HG02588 (cell line): ENCODE data around the gene GEMIN8.
A peak's percentile ranks its signal among the peaks of the same experiment; 100 is the strongest.

Source experiments
- ATAC-seq: cut with Tn5 transposase; IDR thresholded peaks from one replicate; pipeline ENCODE4 v1.9.1; 2021; ENCODE audit warnings: mild to moderate bottlenecking, moderate library complexity; ENCODE audit not compliant: unreplicated experiment

The GEMIN8 gene, protein sequence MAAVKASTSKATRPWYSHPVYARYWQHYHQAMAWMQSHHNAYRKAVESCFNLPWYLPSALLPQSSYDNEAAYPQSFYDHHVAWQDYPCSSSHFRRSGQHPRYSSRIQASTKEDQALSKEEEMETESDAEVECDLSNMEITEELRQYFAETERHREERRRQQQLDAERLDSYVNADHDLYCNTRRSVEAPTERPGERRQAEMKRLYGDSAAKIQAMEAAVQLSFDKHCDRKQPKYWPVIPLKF

DNA sequence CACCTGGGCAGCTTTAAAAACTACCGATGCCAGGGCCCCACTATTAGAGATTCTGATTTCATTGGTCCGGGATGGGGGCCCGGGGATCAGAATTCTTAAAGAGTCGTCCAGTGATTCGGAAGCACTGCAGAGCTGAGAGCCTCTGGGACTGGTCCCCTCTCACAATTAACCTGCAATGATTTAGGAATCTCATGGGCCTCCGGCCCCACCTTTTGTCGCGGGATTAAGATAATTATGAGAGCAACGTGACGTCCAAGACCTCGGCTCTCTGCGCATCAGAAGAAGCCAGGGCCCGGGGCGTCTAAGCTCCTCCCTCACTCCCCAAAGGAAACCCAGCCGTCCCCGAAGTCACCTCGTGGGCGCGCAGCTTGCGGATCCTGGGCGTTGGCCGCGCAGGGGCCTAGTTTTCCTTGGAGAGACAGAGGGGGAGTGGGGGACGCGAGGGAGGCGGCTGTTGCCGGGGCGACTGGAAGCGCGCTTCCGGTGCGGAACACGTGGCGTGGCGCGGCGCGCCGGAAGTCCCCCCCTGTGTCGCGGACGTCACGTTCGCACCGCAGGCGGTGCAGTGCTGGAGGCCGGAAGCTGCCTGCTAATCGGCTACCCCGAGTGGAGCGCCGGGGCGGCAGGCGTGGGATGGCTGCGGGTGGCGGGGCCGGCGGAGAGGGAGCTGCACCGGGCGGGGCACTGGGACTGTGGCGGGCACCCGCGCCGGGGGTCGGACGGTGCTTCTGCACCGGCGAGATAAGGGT is at the start of gene GEMIN8:
Gene GEMIN8, minus strand, starts transcription at position 468 of the 749 bp plus-strand sequence. CDS start 8,414 bp downstream, outside the sequence.
- ATAC-seq: peak; percentile 90

- ATAC-seq: no peak
Observed at GRCh38 chrX:14076639-14077038, 46.9 kb upstream of the GEMIN8 start.

DNA sequence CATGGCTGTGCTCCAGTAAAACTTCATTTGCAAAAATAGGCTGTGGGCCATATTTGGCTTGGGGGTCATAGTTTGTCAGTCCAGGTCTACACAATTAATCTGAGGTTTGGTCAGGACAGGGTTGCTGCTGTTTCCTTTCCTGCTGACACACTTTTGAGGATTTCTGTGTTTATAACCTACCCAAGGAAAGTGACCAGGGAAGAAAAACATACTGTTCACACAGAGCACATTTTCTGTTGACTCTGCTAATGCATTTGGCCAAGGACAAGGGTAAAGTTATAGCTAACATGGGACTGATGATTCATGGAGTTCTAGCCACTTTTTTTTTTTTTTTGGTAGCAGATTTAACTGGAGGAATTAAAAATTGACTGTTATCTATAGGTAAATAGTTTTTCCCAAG is 43.9 kb upstream of the GEMIN8 start:
- no peak for ATAC-seq

GRCh38 chrX:14073071-14073470 is 43.4 kb upstream of the GEMIN8 start:
- no peak for ATAC-seq

DNA sequence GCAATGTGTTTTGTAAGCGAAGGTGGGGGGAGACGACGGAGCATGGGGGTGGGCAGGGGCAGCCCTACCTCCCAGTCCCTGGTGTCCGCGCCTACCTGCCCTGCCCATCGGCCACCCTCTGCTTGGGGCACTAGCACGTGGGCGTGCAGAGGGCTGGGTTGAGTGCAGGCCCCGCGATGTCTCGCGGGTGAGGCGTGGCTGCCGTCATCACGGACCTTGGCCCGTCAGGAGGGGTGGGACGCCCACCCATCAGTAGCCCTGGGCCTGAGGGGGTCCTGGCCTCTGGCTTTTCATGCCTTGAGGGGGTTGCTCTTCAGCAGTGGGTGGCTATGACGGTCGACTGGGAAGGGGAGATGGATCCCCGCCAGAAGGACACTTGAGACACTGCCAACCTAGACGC is 36.1 kb upstream of the GEMIN8 start:
- ATAC-seq: no peak

GRCh38 chrX:14064626-14065432 is 35.1 kb upstream of the GEMIN8 start:
- ATAC-seq: no peak

DNA sequence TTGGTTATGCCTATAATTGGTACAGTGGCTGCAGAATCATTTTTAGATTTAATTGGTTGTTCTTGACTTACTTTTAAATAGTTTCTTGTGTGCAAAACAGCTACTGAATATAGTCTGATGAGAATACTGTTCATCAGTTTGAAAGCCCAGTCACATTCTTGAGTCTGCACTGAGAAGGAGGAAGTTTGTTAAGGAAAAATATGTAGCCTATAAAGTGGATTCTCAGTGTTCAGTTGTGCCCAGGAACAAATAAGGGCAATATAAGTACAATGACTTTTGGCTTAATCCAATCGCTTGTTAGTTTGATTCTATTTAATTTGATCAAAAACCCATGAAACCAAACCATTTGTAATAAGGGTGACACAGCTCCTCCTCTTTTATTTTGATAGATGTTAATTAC is 32.8 kb upstream of the GEMIN8 start:
- ATAC-seq: no peak

GRCh38 chrX:14056206-14056605 is 26.5 kb upstream of the GEMIN8 start:
- no peak for ATAC-seq

GRCh38 chrX:14051416-14051815 is 21.7 kb upstream of the GEMIN8 start:
- no peak for ATAC-seq

GRCh38 chrX:14050709-14051108 is 21.0 kb upstream of the GEMIN8 start:
- ATAC-seq: no peak

DNA sequence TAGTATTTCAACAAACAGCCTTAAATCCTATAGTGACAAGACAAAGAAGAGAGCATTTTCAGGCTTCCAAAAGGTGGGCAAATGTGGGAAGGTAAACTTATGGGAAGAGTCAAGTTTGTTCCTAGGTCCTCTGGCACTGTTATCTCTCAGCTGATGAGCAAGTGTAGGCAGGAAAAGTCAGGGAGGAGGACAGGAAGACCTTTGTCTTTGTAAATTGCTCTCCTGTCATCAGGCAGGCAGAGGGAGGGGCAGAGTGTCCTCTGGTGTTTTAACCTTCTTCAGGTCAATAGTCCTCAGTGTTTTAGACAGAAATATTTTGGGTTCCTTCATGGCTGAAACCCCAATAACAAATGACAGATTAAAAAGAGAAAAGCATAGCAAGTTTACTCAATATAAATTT is 13.5 kb upstream of the GEMIN8 start:
- no peak for ATAC-seq

- ATAC-seq: no peak
Observed at GRCh38 chrX:14039344-14039743, 9.7 kb upstream of the GEMIN8 start.

DNA sequence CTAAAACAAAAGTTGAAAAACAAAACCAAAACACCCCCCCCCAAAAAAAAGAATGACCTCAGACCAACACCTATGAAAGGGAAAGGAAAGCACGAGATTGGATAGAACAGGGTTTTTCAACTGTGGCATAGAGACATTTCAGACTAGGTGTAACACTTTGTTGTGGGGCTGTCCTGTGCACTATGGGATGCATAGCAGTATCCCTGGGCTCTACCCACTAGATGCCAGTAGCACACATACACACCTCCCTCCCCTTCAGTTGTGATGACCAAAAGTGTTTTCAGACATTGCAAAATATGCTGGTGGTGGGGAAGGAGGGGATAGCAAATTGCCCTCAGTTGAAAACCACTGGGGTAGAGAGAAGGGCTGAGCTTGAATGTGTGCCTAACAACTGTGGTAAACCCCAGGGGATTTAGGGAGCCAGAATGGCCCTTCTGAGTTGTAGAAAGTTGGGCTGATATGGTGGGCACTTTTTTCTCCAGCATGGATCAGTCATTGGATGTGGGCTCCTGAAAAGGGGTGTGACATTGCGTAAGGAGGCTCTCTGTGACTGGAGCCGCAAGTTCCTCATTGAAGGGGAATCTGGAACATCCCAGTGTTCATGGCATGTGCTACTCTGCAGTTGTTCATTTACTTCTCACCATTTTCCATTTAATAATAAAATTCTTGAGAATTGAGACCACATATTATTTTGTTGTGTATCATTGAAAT is 8.8 kb upstream of the GEMIN8 start:
- ATAC-seq: no peak

DNA sequence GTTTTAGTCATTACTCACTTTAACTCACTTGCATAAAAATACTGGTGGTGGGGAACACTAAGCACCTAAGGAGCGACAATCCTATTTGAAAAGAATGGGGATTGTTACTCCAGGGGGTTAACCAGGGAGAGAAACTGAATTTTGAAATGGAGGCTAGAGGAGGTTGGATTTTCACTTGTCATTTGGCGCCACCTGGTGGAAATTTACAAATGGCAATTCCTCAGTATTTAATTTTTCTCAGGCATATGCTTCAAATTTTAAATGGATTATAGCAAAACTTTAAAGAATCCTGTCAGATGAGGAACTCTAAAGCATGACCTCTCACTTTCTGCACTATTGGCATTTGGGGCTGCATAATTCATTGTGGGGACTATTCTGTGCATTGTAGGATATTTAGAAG is 2.7 kb upstream of the GEMIN8 start:
- ATAC-seq: no peak

- peak; percentile 12 for ATAC-seq
Observed at GRCh38 chrX:14030174-14030530, 460 bp upstream of the GEMIN8 start.

GRCh38 chrX:14029039-14029424 is 660 bp downstream of the GEMIN8 start:
- no peak for ATAC-seq

DNA sequence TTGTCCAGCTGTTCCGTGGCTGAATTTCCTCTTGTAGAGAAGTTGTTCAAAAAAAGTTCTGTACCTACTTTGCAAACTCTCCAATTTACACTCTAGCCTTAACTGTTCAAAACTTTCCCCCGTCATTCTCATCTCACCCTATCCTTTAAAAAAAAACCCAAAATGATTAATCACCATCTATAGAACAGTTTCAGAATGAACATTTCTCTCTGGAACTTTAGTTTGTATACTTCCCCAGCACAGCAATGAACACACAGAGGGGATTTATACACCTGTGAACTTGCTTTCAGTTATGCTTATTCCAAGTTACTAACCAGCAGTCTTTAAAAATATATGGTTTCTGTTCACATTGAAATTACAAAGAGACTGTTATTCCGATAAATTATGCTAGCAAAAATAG is 1.2 kb downstream of the GEMIN8 start:
- ATAC-seq: no peak

DNA sequence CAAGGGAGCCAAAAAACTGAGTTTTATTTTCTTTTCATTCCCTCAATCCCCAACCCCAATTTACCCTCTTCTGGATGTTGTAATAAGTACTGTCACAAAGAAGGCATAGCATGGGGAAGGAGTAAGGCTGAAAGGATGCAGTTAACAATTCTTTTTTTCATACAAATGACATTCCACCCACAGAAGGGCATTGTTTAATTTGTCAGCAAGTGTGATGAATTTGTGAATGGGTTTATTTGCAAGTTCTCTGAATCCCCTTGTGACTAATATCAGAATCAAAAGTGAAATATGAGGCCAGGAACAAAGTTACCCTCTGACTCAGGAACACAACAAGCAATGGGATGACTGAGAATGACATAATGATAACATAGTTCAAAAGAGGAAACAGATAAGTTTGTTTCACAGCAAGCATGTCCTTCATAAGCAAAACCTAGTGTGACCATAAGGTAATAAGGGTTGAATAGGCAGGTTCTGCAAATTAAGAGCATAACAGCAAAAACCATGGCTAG is 2.1 kb downstream of the GEMIN8 start:
- ATAC-seq: peak; percentile 36

DNA sequence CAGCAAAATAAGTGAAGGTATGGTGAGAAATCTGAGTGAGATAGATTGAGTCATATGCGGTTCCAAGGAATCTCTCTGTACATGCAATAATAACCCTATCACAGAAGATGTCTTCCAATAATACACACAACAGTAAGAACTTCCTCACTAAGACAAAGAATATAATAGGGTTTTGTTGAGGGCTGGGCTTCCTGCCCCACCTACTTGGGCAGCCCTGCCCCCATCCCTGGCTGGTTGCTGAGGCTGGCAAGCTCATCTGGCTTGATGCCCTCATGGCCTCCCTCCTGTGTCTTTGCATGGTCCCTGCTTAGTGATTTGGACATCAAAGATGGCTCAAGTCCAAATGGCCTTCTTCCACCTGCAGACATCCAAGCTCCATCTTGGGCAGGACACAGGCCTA is 2.7 kb downstream of the GEMIN8 start:
- ATAC-seq: no peak

DNA sequence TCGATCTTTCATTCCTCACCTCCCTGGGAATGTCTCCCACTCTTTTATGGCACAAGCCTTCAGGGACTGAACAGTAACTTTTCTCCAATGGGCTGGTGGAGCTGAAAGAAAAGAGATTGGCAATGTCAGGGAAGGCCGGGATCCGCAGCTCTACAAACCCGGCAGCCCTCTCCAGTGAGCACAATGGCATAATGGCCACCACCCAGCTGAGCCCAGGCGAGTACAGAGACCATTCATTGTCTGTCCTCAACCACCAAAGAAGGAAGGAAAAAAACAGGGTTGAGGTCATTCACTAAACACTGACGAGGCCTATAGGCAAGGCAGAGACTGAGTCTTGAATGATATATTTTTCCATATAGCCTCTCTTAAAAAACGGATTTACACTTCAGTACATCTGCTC is 3.6 kb downstream of the GEMIN8 start:
- no peak for ATAC-seq

GRCh38 chrX:14022019-14022418 is 7.7 kb downstream of the GEMIN8 start:
- ATAC-seq: no peak
